IPS-15b (cell line): Measurements from ENCODE around the gene SMAD2.

Experiments
- H3K27me3 ChIP-seq: one replicate; pipeline ENCODE4 v1.6.1; 2013; ENCODE audit warnings: low read length; ENCODE audit not compliant: control insufficient read depth, insufficient read depth
- H3K36me3 ChIP-seq: one replicate; pipeline ENCODE4 v1.6.1; 2013; ENCODE audit warnings: low read length; ENCODE audit not compliant: control insufficient read depth, insufficient read depth
- H3K4me1 ChIP-seq: one replicate; pipeline ENCODE4 v1.6.1; 2013; ENCODE audit warnings: mild to moderate bottlenecking, low read length; ENCODE audit not compliant: control insufficient read depth, insufficient read depth
- H3K4me3 ChIP-seq: one replicate; pipeline ENCODE4 v1.5.1; 2013; ENCODE audit warnings: low read depth, low read length
- H3K9ac ChIP-seq: one replicate; pipeline ENCODE4 v1.6.1; 2013; ENCODE audit warnings: low read depth, mild to moderate bottlenecking, low read length
- H3K9me3 ChIP-seq: one replicate; pipeline ENCODE4 v1.6.1; 2013; ENCODE audit warnings: mild to moderate bottlenecking, low read length; ENCODE audit not compliant: control insufficient read depth, insufficient read depth

SMAD2 gene

DNA sequence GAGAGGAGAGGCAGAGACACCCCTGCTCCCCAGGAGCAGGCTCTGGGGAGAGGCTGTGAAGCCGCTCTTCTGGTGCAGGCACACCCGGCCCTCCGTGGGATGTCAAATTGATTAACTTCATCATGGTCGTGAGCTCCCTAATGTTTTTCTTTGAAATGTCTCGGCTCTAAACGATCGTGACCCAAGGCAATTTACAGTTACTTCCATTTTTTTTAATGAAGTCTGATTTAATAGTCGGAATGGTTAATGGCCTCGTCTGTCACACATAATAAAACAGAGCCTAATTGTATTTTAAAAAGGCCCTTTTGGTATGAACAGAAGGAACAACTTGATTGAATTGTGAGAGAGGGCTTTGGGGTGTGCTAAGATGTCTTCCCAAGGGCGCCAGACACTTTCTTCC is 130.2 kb downstream of the SMAD2 start:
- Histone ChIP-seq H3K36me3 (no peaks in the 10 kb centered on the region), H3K27me3 (no peaks in the 10 kb centered on the region), H3K4me1 (peaks cover 2% of the 10 kb centered on the region), H3K9ac (no peak overlapping the region), H3K4me3 (no peak overlapping the region), H3K9me3 (no peaks in the 10 kb centered on the region)

DNA sequence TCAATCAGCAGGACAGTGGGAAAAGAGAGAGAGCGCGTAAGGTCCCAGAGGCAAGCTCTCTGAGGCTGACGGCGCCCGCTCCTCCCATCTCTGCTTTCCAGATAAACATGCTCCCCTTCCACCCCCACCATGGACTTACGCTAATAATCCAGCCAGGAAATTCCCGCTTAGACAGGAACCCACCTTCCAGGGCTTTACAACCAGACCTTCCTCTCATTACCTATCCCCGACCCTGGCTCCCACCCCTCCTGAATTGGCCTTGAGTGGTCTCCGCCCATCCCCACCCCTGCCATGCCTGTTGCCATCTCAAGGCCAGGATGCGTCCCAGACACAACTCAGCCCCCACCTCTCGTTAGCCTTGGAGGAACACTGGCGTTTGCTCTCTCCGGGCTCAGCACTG is 131.1 kb downstream of the SMAD2 start:
- peaks cover 2% of the 10 kb centered on the region for H3K4me1 ChIP-seq
- no peak overlapping the region for H3K4me3 ChIP-seq
- H3K9ac ChIP-seq, result no peak overlapping the region
- no peaks in the 10 kb centered on the region for H3K36me3 ChIP-seq
- no peaks in the 10 kb centered on the region for H3K27me3 ChIP-seq
- H3K9me3 ChIP-seq, result no peaks in the 10 kb centered on the region

DNA sequence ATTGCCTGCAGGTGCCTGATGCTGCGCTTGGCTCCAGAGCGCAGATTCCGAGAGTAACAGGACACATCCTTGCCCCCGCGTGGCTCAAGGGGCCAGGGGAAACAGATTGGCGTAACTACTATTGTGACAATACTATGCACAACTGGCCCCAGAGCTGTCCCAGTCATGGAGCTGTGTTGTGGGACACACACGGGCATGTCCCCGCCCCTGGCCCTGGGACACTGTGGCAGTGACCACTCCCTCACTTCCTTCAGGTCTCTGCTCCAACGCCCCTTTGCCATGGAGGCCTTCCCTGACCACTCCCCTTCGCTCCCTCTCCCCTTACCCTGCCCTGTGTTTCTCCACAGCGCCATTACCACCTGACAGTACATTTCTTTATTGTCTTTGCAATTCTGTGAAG is 132.1 kb downstream of the SMAD2 start:
- H3K36me3 ChIP-seq, result peaks cover 2% of the 10 kb centered on the region
- no peak overlapping the region for H3K9ac ChIP-seq
- H3K4me1 ChIP-seq, result peaks cover 2% of the 10 kb centered on the region
- no peaks in the 10 kb centered on the region for H3K9me3 ChIP-seq
- H3K4me3 ChIP-seq, result no peak overlapping the region
- H3K27me3 ChIP-seq, result no peaks in the 10 kb centered on the region

DNA sequence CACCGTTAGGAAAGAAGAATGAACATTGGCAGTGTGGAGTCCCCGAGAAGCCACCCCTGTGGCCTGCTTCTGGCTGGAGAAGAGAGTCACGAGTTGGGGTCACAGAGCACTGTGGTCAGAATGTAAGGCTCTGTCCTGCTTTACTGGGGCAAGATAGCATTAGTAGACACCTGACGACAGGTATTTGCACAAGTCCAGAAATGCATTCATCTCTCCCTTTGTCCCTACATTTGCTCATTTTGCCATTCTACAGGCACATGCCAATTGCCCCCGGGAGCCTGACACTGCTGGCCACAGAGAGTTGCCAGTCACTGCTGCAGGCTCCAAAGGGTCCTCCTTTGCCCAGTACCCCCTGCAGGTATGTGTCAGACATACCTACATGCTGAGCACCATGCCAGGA is 133.3 kb downstream of the SMAD2 start:
- peaks cover 2% of the 10 kb centered on the region for H3K36me3 ChIP-seq
- H3K4me3 ChIP-seq, result no peak overlapping the region
- H3K9ac ChIP-seq, result no peak overlapping the region
- peaks cover 2% of the 10 kb centered on the region for H3K4me1 ChIP-seq
- H3K9me3 ChIP-seq, result no peaks in the 10 kb centered on the region
- H3K27me3 ChIP-seq, result no peaks in the 10 kb centered on the region

DNA sequence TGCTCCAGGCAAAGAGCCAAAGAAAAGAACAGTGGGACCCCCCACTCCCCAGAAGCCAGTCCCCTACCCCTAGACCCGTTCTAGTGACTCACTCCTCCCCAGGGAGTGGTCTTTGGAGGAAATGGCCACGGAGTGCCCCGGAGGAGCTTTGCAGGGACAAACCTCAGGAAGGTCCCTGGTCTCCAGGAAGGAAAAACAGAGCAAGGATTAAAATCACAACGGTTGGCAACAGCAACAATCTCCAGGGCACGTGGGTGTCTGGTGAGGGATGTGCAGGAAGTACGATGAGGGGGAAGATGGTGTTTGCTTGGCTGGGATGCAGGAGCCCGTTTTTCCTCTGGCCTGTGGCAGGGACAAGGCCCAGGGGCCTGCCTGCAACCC is 135.0 kb downstream of the SMAD2 start:
- no peaks in the 10 kb centered on the region for H3K27me3 ChIP-seq
- no peak overlapping the region for H3K9ac ChIP-seq
- H3K36me3 ChIP-seq, result peaks cover 2% of the 10 kb centered on the region
- no peaks in the 10 kb centered on the region for H3K9me3 ChIP-seq
- H3K4me1 ChIP-seq, result peaks cover 2% of the 10 kb centered on the region
- no peak overlapping the region for H3K4me3 ChIP-seq

DNA sequence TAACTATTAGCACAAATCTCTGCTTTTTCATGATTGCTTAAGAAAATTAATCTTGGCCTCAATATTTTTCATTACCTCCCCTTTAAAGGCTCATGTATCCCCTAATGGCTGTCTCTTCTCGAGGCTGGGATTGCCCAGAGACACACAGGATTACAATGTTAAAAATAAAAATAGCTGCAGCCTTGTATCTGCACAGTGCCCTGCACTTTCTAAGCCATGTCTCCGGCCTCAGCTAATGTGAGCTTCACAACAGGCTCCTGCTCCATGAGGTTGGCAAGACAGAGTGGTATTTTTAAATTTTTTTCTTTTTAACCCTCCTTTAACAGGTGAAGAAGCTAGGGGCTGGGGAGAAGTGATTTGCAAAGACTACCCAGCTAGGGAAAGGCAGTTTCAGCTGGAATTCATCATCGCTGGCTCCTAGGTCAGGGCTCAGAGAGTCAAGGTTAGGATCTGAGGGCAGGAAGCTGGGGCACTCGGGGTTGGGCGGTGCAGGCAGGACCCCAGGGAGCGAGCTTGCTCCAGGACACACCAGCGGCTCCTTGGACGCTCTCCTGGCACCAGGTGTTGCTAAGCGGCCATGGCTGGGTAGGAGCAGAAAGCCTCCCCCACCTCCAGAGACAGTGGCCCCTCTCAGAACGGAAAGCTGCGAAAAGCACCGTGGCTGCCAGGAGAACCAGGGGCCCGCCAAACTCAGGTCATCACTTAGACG is 135.6 kb downstream of the SMAD2 start:
- Histone ChIP-seq H3K27me3 (no peaks in the 10 kb centered on the region), H3K36me3 (peaks cover 2% of the 10 kb centered on the region), H3K4me1 (peaks cover 2% of the 10 kb centered on the region), H3K4me3 (no peak overlapping the region), H3K9me3 (no peaks in the 10 kb centered on the region), H3K9ac (peak overlapping the region; percentile 16)

DNA sequence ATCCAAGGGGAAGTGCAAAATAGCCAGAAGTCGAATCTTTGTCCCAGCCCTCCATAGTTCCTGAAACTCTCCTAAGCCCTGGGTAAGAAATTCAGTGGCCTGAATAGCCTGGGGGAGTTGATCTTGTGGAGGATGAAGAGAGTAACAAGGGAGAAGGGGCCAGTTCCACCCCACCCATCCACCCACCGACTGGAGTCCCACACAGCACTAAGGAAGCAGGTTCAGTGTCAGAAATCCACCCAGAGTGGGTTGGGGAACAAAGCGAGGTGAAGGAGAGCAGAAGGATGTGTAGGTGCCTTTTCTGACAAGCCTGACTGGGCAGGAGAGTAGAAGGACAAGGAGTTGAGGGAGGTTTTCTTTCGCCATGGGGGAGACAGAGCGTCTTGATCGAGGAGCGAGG is 136.8 kb downstream of the SMAD2 start:
- no peaks in the 10 kb centered on the region for H3K27me3 ChIP-seq
- H3K9me3 ChIP-seq, result no peaks in the 10 kb centered on the region
- H3K4me1 ChIP-seq, result peaks cover 2% of the 10 kb centered on the region
- H3K9ac ChIP-seq, result no peak overlapping the region
- no peak overlapping the region for H3K4me3 ChIP-seq
- H3K36me3 ChIP-seq, result peaks cover 2% of the 10 kb centered on the region

DNA sequence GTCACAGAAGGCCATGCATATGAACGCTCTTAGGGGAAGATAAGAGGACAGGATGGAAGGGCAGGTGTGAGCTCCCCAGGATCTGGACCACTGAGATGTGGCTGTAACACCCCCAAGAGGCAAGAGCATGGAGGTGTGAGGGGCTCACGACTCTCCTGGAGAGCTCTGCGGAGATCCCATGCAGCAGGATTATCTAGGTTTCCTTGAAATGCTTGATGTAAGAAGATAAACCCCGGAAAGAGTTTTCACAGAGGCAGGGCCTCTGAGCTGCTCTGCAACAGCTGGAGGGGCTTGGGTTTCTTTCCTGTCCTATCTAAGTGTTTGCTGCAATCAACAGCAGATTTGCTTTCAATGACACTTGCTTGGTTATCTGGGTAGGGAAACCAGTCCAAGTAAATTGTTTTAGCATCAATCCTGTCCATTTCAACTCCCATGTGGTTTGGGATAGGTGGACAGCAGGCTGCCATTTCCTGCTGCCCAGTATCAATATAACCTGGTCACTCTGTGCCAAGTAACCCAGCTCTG is 138.9 kb downstream of the SMAD2 start:
- Histone ChIP-seq H3K4me1 (peaks cover 2% of the 10 kb centered on the region), H3K36me3 (peaks cover 2% of the 10 kb centered on the region)

DNA sequence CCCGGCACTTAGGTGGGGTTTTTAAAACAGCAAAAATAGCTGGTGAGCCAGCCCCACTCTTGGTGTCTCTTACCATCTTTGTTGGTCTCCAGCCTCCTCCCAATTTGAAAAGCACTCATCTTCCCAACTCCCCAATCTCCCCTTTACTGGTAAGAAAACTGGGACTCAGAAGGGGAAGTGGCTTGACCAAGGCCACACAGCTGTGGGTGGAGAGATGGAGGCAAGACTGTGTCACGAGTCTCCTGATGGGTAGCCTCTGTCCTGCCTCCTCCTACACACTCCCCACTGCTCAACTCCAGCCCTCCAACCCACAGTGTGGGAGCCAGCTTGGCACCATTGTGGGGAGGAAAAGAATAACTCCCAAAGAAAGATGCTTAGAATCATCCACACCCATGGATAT is 140.4 kb downstream of the SMAD2 start:
- peaks cover 2% of the 10 kb centered on the region for H3K36me3 ChIP-seq

More for the DNA sequence above, 138.9 kb downstream of the SMAD2 start:
- no peaks in the 10 kb centered on the region for H3K9me3 ChIP-seq
- no peak overlapping the region for H3K9ac ChIP-seq
- H3K4me3 ChIP-seq, result no peak overlapping the region
- no peaks in the 10 kb centered on the region for H3K27me3 ChIP-seq

DNA sequence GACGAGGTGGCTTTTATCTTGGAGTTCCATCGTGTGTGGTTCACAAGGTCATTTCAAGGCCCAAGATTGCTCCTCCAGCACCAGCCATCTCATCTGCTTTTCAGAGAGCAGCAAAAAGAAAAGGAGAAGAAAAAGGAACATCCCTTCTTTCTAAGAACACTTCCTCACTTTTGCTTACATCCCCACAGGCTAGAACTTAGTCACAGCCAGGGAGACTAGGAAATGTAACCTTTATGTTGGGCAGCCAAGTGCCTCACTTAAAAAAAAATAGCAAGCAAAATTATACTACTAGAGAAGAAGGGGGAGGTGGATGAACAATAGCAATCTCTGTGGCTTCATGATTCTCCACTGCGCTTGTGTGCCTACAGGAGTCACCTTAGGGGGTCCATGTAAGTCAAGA is 141.8 kb downstream of the SMAD2 start:
- no peak overlapping the region for H3K9ac ChIP-seq
- no peaks in the 10 kb centered on the region for H3K27me3 ChIP-seq
- H3K4me1 ChIP-seq, result no peaks in the 10 kb centered on the region
- no peak overlapping the region for H3K4me3 ChIP-seq
- H3K36me3 ChIP-seq, result no peaks in the 10 kb centered on the region
- no peaks in the 10 kb centered on the region for H3K9me3 ChIP-seq

More for the DNA sequence above, 140.4 kb downstream of the SMAD2 start:
- no peak overlapping the region for H3K9ac ChIP-seq
- H3K4me3 ChIP-seq, result no peak overlapping the region
- H3K4me1 ChIP-seq, result no peaks in the 10 kb centered on the region
- H3K27me3 ChIP-seq, result no peaks in the 10 kb centered on the region
- no peaks in the 10 kb centered on the region for H3K9me3 ChIP-seq

DNA sequence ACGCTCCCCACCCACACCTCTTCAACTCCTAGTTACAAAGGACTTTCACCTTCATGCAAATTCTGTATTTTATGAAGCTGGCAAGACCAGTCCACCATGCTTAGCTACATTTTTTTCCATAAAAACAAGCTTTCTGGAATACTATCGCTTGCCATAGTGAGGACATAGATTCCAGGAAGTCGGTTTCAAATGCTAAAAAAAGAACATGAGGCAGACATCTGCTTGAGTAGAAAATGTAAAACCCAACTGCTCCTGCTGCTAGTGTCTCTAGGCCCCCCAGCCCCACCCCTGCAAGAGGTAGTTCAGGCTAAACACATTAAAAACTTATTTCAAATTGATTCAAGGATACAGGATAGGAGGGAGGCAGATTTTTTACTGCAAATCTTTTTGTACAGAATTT is 148.9 kb downstream of the SMAD2 start:
- Histone ChIP-seq H3K4me3 (no peak overlapping the region), H3K36me3 (no peaks in the 10 kb centered on the region), H3K27me3 (no peaks in the 10 kb centered on the region), H3K9ac (no peak overlapping the region), H3K9me3 (no peaks in the 10 kb centered on the region), H3K4me1 (no peaks in the 10 kb centered on the region)

DNA sequence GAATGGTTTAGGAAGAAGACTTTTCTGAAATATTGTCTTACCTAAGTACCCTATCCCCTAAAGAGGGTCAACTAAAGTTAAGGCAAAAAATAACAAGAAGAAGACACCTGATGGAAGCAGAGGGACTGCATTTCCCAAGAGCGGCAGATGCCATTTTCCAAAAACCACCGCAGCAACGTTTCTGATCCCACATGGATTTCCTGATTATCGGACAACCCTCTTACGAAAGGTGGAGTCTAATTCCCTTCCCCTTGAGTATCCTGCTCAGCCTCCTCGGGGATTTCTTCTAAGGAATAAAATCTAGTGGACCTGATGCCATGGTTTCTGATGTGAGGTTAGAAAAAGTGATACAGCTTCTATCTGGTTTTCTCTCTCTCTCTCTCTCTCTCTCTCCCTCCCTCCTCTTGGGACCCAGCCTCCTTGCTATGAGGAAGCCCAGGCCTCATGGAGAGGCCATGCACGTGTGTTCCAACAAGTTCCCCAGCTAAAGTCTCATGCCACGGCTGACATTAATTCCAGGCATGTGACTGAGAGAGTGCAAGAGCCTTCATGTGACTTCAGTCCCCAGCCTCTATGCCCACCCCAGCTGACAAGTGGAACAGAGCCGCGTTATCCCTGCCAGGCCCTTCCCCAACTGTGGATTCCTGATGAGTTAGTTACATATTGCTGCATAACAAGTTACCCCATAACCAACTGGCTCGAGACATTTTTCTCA is 150.3 kb downstream of the SMAD2 start:
- no peaks in the 10 kb centered on the region for H3K4me1 ChIP-seq
- H3K27me3 ChIP-seq, result no peaks in the 10 kb centered on the region
- H3K36me3 ChIP-seq, result no peaks in the 10 kb centered on the region
- H3K9ac ChIP-seq, result no peak overlapping the region
- no peaks in the 10 kb centered on the region for H3K9me3 ChIP-seq
- H3K4me3 ChIP-seq, result no peak overlapping the region
